GM19468 (cell line): ENCODE measurements around the gene AMFR.
A peak's percentile ranks its signal among the peaks of the same experiment; 100 is the strongest.

Source experiments
- ATAC-seq: cut with Tn5 transposase; IDR thresholded peaks from one replicate; pipeline ENCODE4 v1.9.1; 2021; ENCODE audit warnings: mild to moderate bottlenecking, moderate library complexity, moderate number of reproducible peaks; ENCODE audit not compliant: unreplicated experiment; ENCODE audit errors: extremely low read depth

Gene AMFR

DNA sequence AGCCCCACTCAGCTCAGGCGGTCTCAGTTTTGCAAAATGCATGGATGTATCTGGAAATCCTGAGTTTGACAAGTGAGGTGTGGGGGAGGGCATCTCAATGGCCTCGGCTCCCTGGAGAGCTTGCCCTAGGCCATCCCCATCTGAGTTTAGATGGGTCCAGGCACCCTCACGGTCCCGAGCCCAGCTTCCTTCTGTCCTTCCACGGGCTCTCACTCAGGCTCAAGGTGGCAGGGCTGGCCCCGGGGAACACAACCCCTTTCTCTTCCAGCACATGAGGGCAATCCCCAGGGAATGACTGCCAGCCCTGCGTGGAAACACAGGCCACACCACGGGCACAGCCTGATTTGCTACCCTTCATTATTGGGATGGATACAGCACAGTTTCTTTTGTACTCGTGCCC is 58.4 kb downstream of the AMFR start:
- no peak for ATAC-seq

DNA sequence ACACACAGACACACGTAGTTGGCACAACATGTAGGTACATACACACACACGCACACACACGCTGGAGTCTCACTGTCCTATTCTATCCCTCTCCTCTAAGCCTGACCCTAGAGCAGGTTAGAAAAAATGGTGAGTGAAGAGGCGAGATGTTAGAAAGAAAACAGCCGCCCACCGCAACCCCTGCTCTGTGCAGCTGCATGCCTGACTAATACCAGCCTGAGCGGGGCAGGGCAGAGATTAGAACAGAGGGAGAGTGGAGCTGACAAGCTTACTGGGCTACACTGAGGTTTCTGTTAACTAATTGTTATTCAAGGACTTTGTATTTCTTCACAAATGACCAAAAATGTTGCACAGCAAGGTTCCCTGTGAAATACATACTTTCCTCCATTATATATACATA is 59.8 kb downstream of the AMFR start:
- ATAC-seq = no peak

DNA sequence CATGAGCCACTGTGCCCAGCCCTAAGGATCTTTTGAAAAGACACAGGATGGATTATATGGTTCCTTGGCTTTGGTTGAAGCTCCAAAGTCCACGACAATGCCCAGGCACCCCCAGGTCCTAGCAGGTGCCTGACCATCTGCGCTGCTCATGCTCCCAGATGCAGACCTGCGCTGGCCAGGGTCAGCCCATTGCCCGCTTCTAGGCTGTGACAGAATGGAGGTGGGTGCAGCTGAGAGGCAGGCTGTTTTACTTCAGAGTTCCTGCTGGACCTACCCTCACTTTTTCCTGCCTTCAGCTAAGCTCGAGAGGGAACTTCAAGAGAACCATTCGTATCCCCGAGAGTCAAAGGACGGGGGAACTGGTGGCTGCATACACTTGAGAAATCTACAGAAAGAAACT is 60.5 kb downstream of the AMFR start:
- ATAC-seq = no peak

DNA sequence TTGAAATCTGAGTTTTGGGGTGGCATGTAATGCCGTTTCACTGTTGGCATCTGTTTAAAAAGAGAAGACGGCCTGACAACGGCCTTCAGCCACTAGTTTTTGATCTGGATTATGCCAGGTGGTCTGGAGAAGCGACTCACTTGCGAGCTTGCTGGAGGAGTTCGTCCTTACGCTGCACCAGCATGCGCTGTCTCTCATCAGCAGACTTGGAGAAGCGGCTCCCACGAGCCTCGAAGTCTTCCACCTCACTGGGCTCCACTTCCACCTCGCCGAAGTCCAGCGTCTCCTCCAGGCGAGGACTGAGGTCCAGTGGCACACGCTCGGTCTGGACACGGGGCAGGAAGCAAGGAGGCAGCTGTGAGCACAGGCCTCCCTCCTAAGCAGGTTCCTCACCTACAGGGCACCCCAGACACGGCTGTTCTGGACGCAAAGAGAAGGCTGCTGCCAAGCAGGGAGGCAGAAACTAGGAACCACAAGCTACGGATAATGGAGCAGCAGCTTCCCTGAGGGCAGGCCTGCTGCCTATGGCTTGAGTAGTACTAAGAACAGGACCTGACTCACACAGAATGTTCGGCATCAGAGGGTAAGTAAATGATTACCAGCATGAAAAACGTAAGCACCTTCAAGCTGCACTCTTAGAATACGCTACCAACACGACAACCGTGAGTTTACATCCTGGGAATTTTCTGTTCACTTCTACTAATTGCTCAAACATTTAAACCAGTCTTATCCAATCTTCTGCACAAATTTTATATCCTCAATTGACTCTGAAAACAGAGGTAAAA is 61.4 kb downstream of the AMFR start:
- no peak for ATAC-seq

- no peak for ATAC-seq
Measured at GRCh38 chr16:56363181-56363716, 62.1 kb downstream of the AMFR start.

GRCh38 chr16:56362706-56363105 is 62.6 kb downstream of the AMFR start:
- no peak for ATAC-seq

GRCh38 chr16:56362057-56362655 is 63.2 kb downstream of the AMFR start:
- ATAC-seq = no peak

DNA sequence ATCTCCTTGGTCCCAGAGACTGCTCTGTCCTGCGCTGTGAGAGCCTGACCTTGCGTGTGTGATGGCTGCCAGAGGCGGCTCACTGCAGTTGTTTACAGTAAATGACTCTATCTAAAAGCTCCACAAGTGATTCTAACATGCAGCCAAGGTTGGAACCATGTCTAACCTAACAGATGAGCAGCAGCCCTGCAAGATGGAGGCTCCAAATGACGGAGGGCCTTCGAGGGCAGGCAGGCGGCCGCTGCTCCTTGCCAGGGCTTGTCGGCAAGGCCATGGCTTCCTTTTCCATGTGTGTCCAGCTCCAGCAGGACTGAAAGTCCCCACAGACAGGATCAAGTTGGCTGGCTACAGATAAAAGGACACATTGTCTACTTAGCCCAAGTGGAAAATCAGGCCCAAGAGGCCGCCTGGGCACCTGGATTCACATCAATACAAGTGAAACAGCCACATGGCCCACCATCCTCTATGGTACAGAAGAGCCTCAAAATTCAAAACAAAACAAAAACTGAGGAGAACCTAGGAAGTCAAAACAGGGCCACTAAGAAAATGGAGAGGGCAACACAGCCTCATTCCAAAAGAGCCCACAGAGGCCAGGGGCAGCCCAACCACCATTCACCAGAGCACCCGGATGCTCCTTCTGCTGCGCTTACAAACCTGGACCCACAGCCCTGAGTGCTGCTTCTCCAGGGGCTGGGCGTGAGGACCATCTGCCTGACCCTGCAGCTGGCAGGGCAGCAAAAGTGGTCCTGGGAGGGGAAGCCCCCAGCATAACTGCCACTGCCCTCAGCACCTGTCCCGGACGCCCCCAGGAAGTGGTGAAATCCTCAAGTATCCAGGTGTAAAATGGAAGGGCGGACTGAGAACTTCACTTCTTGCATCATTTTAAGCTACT is 65.0 kb downstream of the AMFR start:
- no peak for ATAC-seq

GRCh38 chr16:56357765-56358322 is 67.5 kb downstream of the AMFR start:
- no peak for ATAC-seq

DNA sequence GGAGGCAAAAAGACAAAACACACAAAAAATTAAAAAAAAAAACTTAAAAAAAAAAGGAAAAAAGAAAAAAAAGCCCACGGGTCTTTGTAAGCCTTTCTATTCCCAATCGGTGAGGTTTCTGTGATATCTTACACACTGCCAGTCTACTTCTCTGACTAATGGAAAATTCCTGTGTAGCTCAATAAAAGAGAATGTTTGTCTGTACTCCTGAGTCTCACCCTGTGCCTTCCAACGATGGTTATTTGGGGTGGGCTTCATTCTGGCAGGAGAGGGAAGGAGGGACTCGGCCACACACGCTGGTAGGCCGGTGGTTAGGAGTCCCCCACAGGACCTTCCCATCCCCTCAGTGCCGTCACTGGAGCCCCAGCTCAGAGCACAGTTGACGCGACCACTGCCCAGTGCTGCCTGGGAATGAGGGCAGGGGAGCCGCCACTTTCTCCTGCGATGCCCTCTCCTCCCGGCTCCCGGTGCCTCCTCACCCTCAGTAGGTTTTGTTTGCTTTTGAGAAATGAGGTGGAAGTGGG is 68.0 kb downstream of the AMFR start:
- ATAC-seq = no peak

DNA sequence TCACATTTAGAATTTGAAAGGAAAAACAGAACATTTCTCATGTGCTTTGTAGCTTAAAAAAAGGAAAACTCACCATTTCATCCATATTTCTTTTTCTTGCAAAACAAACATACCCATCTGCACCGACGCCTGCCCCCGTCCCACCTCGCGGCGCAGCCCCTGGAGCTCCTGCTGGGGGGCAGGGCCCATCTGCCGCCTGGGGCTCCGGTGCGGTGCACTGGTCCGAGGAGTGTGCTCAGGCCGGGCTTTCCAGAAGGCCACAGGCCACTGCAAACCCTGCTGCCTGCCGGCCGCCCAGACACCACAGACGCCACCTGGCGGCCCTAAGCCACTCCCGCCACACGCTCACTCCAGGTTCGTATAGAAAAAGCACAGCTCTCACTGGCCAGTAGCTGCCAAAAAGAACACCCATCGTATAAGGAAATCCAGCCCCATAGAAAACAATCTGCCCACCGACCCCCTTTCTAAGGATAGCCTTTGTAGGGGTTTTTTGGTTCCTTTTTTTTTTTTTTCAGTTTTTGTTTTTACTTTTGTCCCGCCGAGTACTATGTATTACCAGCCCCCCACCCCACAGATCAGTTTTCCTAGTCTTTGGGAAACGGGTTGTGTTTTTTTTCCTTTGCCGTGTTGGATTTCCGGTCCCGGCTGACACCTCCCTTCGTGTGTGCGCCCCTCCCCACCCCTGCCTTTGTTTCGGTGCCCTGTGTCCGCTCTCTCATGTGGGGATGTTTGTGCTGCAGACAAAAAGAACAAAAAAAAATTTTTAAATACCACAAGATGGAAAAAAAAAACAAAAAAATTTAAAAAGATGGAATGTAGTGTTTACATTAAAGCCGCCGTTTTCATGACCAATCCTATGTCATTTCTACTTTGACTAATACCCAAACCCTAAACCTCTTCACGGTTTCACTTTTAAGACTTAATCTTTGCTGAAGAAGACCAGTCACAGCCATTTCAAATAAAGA is 68.8 kb downstream of the AMFR start:
- peak; percentile 67 for ATAC-seq

- ATAC-seq = no peak
Measured at GRCh38 chr16:56355786-56356275, 69.5 kb downstream of the AMFR start.

DNA sequence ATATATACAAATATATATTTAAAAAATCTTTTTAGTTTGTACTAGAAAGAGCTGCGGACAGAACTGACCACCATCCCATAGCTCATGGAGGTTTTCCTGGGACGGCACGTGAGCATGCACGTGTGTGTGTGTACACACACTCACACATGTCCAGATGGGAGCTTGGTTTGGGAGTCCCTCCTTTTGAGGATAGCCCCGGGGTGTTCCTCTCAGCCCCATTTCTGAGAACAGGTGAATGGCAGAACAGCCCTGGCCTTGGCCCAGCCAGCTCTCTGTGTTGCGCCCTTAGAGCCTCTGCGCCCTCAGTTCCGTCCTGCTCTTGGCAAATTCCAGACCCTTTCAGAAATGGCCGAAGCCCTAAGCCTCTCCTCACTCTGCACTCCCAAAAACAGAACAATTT is 70.1 kb downstream of the AMFR start:
- ATAC-seq = no peak

DNA sequence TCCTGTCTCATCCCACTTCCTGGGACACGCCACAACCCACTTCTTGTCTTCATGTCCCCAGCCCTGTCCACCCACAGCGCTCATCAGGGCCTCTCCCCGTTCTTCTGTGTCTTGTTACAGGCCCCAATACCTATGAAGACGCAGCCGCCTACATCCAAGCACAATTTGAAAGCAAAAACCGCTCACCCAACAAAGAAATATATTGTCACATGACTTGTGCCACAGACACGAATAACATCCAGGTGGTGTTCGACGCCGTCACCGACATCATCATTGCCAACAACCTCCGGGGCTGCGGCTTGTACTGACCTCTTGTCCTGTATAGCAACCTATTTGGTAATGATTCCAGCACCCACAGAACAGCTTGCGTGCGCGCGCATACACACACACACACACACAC is 70.6 kb downstream of the AMFR start:
- no peak for ATAC-seq

DNA sequence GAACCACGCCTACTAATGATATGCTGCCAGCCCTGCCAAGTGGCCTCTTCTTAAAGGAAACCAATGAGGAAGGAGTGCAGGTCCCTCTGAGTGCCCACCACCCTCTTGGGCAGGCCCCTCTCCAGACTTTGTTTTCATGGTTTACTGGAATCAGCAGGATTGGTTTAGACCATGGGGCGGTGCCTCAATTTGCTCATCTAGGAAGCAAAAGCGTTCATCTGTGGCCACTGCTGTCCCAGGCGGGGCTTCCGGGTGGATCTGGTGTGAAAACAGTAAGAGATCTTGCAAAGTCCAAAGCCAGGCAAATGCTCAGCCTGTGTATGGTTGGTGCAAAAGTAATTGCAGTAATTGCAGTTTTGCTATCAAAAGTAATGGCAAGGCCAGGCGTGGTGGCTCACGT is 71.3 kb downstream of the AMFR start:
- ATAC-seq = no peak

DNA sequence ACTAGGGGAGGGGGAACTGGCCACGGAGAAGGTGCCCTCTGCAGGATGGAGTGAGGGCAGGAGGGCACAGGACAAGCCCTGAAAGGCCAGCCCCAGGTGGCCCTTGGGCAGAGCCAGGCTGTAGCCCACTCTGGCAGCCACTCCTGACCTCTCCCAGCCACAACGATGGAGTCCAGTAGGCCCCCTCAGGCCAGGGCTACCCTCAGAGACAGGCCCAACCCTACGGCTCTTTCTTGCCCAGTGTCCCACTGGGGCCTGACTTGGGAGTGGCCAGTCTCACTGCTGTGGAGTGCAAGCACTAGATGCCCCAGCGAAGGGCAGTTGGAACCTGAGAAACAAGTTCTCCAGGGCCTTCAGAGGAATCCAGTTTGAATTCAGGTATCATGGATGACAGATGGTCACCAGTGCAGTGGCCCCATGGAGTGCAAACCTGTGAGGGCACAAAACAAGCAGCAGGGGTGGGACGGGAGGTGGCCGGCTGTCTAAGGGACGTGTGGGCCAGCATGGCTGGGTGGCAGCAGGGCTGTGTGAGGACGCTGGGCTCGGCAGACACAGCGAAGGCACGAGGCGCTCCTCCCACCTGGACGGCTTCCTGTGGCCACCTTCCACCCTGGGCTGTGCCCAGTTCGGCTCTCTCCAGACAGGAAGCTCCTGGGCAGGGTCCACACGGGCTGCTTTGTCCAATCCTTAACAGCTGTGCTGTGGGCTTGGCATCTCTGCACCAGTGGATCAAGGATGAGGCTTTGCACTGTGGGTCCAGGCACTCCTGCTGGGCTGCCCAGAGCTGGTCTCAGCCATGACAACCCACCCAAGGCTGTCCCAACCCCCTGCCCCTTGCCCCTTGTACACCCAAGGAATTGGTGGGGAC is 72.1 kb downstream of the AMFR start:
- ATAC-seq = no peak

DNA sequence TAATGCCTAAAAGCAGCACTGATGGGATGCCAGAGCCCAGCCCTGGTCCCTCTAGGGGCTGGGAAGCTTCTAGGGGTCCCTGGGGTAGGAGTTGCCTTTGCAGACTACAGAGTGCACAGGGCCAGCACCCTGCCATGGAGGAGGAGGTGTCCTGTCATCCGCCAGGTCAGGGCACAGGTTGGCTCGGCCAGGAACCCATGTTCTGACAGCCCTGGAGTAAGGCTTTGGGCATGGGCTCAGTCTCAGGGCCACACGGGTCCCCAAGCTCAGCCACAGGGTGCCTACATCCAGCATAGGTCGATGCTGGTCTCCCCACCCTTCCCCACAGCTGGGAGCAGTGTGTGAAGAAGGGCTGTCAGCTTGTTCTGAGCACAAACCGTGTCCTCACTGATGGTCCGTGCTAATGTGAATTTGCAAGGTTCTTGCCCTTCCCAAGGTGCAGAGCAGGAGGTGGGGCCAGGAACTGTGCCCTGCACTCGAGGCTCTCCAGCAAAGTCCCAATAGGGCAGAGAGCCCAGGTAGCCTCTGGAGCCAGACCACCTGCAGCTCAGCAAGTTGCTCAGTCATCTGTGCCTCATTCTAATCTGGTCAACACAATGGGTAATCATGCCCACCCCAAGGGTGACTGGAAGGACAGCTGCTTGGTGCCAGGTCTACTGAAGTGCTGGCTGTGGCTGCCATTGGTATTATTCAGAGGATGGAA is 72.8 kb downstream of the AMFR start:
- ATAC-seq = no peak
